Astrocyte (in vitro differentiated cells and primary cell): ENCODE measurements around the gene LRP10. TPM values are rescaled to one million over a fixed set of nuclear protein-coding genes. Genes with fewer than 3 reads are reported as not detected.
A peak's percentile ranks its signal among the peaks of the same experiment; 100 is the strongest.

ENCODE experiments used
- DNase-seq: peaks from one replicate; pipeline ENCODE4 v3.0.0-alpha.2; 2010; ENCODE audit warnings: low read depth
- FAIRE-seq: peaks from 2 replicates; lab custom pipeline; 2011; peaks lifted over from hg19 to GRCh38; lab: Jason Lieb, UNC
- H2AFZ ChIP-seq: 2 replicates; pipeline ENCODE4 v1.6.0; 2012; ENCODE audit warnings: low read depth, low read length, inconsistent platforms
- H3K27ac ChIP-seq: 2 replicates; pipeline ENCODE4 v1.5.1; 2011; ENCODE audit warnings: low read depth, low read length, inconsistent platforms
- H3K27me3 ChIP-seq: 2 replicates; pipeline ENCODE4 v1.6.0; 2011; ENCODE audit warnings: low read length, inconsistent platforms; ENCODE audit not compliant: insufficient read depth
- H3K36me3 ChIP-seq: 2 replicates; pipeline ENCODE4 v1.5.1; 2011; ENCODE audit warnings: low read length, inconsistent platforms; ENCODE audit not compliant: insufficient read depth
- H3K4me1 ChIP-seq: 2 replicates; pipeline ENCODE4 v1.5.1; 2011; ENCODE audit warnings: low read length, inconsistent platforms; ENCODE audit not compliant: insufficient read depth
- H3K4me2 ChIP-seq: 2 replicates; pipeline ENCODE4 v1.6.0; 2012; ENCODE audit warnings: low read length, inconsistent platforms
- H3K4me3 ChIP-seq: 2 replicates; pipeline ENCODE4 v1.5.1; 2011; ENCODE audit warnings: low read depth, mild to moderate bottlenecking, low read length, inconsistent platforms; ENCODE audit not compliant: insufficient read depth
- H3K79me2 ChIP-seq: 2 replicates; pipeline ENCODE4 v1.6.0; 2012; ENCODE audit warnings: mild to moderate bottlenecking, low read length, inconsistent platforms; ENCODE audit not compliant: insufficient read depth
- H3K9ac ChIP-seq: 2 replicates; pipeline ENCODE4 v1.6.0; 2012; ENCODE audit warnings: mild to moderate bottlenecking, low read length, inconsistent platforms
- H3K9me3 ChIP-seq: 2 replicates; pipeline ENCODE4 v1.5.1; 2012; ENCODE audit warnings: low read depth, mild to moderate bottlenecking, low read length, inconsistent platforms; ENCODE audit not compliant: insufficient read depth
- H4K20me1 ChIP-seq: 2 replicates; pipeline ENCODE4 v1.6.0; 2012; ENCODE audit warnings: low read length, inconsistent platforms; ENCODE audit not compliant: insufficient read depth
- H3K27ac Mint-ChIP-seq: one replicate; pipeline ENCODE4 v1.8.0; 2021; ENCODE audit warnings: mild to moderate bottlenecking, mixed read lengths; ENCODE audit not compliant: unreplicated experiment
- H3K27me3 Mint-ChIP-seq: one replicate; pipeline ENCODE4 v1.8.0; 2021; ENCODE audit warnings: low read depth, mixed read lengths; ENCODE audit not compliant: unreplicated experiment
- H3K36me3 Mint-ChIP-seq: one replicate; pipeline ENCODE4 v1.8.0; 2021; ENCODE audit warnings: low read depth, mixed read lengths; ENCODE audit not compliant: unreplicated experiment
- H3K4me1 Mint-ChIP-seq: one replicate; pipeline ENCODE4 v1.8.0; 2021; ENCODE audit warnings: low read depth, mixed read lengths; ENCODE audit not compliant: unreplicated experiment
- H3K4me3 Mint-ChIP-seq: one replicate; pipeline ENCODE4 v1.8.0; 2021; ENCODE audit warnings: mild to moderate bottlenecking, moderate library complexity, mixed read lengths; ENCODE audit not compliant: unreplicated experiment
- H3K9me3 Mint-ChIP-seq: one replicate; pipeline ENCODE4 v1.8.0; 2021; ENCODE audit warnings: mild to moderate bottlenecking, mixed read lengths; ENCODE audit not compliant: unreplicated experiment
- CTCF ChIP-seq: IDR thresholded peaks from 2 replicates; pipeline ENCODE4 v1.5.1; 2011; ENCODE audit warnings: low read depth, mild to moderate bottlenecking, inconsistent platforms, low read length, moderate library complexity; ENCODE audit not compliant: insufficient read depth
- EZH2 ChIP-seq: IDR thresholded peaks from 2 replicates; pipeline ENCODE4 v1.6.1; 2012; ENCODE audit warnings: mild to moderate bottlenecking, low read length, inconsistent platforms; ENCODE audit not compliant: insufficient read depth
- total RNA-seq: library from RNA; stranded (reverse); gene quantifications from 2 replicates; pipeline ENCODE4 v1.2.1, GENCODE V29; 2021

Gene LRP10
- total RNA-seq, 1 donor from 2014 or later = 142 TPM

- no peak overlapping the region for H3K27ac ChIP-seq
- H3K27ac Mint-ChIP-seq = peak overlapping the region; percentile 81
Measured at GRCh38 chr14:22878271-22879246, 7.0 kb downstream of the LRP10 start.

GRCh38 chr14:22882064-22882463, 10.5 kb downstream of the LRP10 start:
- H3K27me3 ChIP-seq = no peaks in the 10 kb centered on the region
- H3K9ac ChIP-seq = peak overlapping the region; percentile 28
- no peaks in the 10 kb centered on the region for H4K20me1 ChIP-seq
- FAIRE-seq (no peak), DNase-seq (no peak)
- Mint-ChIP-seq H3K9me3 (no peaks in the 10 kb centered on the region), H3K27me3 (peaks cover 3% of the 10 kb centered on the region), H3K27ac (peak overlapping the region; percentile 30), H3K36me3 (peaks cover 13% of the 10 kb centered on the region), H3K4me1 (peaks cover 19% of the 10 kb centered on the region), H3K4me3 (no peak overlapping the region)
- H3K79me2 ChIP-seq = no peaks in the 10 kb centered on the region
- no peaks in the 10 kb centered on the region for H3K9me3 ChIP-seq
- H3K4me1 ChIP-seq = peaks cover 12% of the 10 kb centered on the region
- H3K4me2 ChIP-seq = no peak overlapping the region
- peaks cover 10% of the 10 kb centered on the region for H3K36me3 ChIP-seq
- no peak overlapping the region for H3K4me3 ChIP-seq
- no peak overlapping the region for H3K27ac ChIP-seq
- H2AFZ ChIP-seq = no peak overlapping the region
- no peak for TF ChIP-seq EZH2
- no peak for TF ChIP-seq CTCF

More at GRCh38 chr14:22878271-22879246, 7.0 kb downstream of the LRP10 start:
- no peaks in the 10 kb centered on the region for H3K9me3 Mint-ChIP-seq
- Histone ChIP-seq H3K4me1 (peaks cover 10% of the 10 kb centered on the region), H3K36me3 (peaks cover 18% of the 10 kb centered on the region), H3K79me2 (peaks cover 12% of the 10 kb centered on the region), H3K9ac (no peak overlapping the region), H3K9me3 (no peaks in the 10 kb centered on the region), H3K27me3 (no peaks in the 10 kb centered on the region), H3K4me3 (no peak overlapping the region), H3K4me2 (no peak overlapping the region), H4K20me1 (peaks cover 26% of the 10 kb centered on the region), H2AFZ (no peak overlapping the region)
- DNase-seq (no peak), FAIRE-seq (no peak)
- peaks cover 14% of the 10 kb centered on the region for H3K4me1 Mint-ChIP-seq
- no peaks in the 10 kb centered on the region for H3K27me3 Mint-ChIP-seq
- no peak overlapping the region for H3K4me3 Mint-ChIP-seq
- TF ChIP-seq CTCF (no peak), EZH2 (no peak)
- peaks cover 23% of the 10 kb centered on the region for H3K36me3 Mint-ChIP-seq
